Neural cell (in vitro differentiated cells): Measurements from ENCODE around the gene DCC. TPM values are rescaled to one million over a fixed set of nuclear protein-coding genes. Genes with fewer than 3 reads are reported as not detected.

Source experiments
- H2AFZ ChIP-seq: fragments of 200-600, 300-800 bp; sonication (generic), shearing (Covaris generic); 2 replicates; pipeline ENCODE4 v1.6.0; 2014; ENCODE audit warnings: low read depth, mild to moderate bottlenecking, antibody characterized with exemption, low read length, moderate library complexity
- H3F3A ChIP-seq: fragments of 200-600 bp; shearing (Covaris generic); 2 replicates; pipeline ENCODE4 v1.6.1; 2016; ENCODE audit warnings: mild to moderate bottlenecking, moderate library complexity, mixed read lengths, antibody characterized with exemption, low read length; ENCODE audit not compliant: insufficient read depth, poor library complexity, severe bottlenecking
- H3K27ac ChIP-seq: fragments of 200-600, 300-800 bp; sonication (generic), shearing (Covaris generic); 2 replicates; pipeline ENCODE4 v1.5.1; 2014; ENCODE audit warnings: mild to moderate bottlenecking, low read length, moderate library complexity
- H3K27me3 ChIP-seq: fragments of 300-800, 200-600 bp; sonication (generic), shearing (Covaris generic); 2 replicates; pipeline ENCODE4 v1.6.0; 2014; ENCODE audit warnings: mild to moderate bottlenecking, low read depth, low read length, moderate library complexity; ENCODE audit not compliant: insufficient read depth
- H3K36me3 ChIP-seq: fragments of 300-800, 200-600 bp; sonication (generic), shearing (Covaris generic); 2 replicates; pipeline ENCODE4 v1.5.1; 2014; ENCODE audit warnings: mild to moderate bottlenecking, antibody characterized with exemption, low read length, moderate library complexity; ENCODE audit not compliant: insufficient read depth
- H3K4me2 ChIP-seq: fragments of 300-800, 200-600 bp; sonication (generic), shearing (Covaris generic); 2 replicates; pipeline ENCODE4 v1.6.0; 2014; ENCODE audit warnings: mild to moderate bottlenecking, low read length
- H3K4me3 ChIP-seq: fragments of 300-800, 200-600 bp; sonication (generic), shearing (Covaris generic); 2 replicates; pipeline ENCODE4 v1.5.1; 2014; ENCODE audit warnings: mild to moderate bottlenecking, low read length, moderate library complexity
- H3K79me2 ChIP-seq: fragments of 200-600 bp; shearing (Covaris generic); replicated peaks from 2 replicates; pipeline ENCODE4 v1.6.0; 2014; ENCODE audit warnings: mild to moderate bottlenecking, low read length, moderate library complexity; ENCODE audit not compliant: insufficient read depth
- H3K9ac ChIP-seq: fragments of 300-800, 200-600 bp; sonication (generic), shearing (Covaris generic); 2 replicates; pipeline ENCODE4 v1.6.1; 2016; ENCODE audit warnings: mild to moderate bottlenecking, low read length, mixed read lengths
- H3K9me2 ChIP-seq: fragments of 200-600 bp; shearing (Covaris generic); 2 replicates; pipeline ENCODE4 v1.6.1; 2016; ENCODE audit warnings: mild to moderate bottlenecking, low read length, mixed read lengths; ENCODE audit not compliant: insufficient read depth
- H3K9me3 ChIP-seq: fragments of 200-600, 300-800 bp; sonication (generic), shearing (Covaris generic); 2 replicates; pipeline ENCODE4 v1.6.1; 2016; ENCODE audit warnings: mild to moderate bottlenecking, mixed run types, low read length, moderate library complexity, mixed read lengths
- H4K20me1 ChIP-seq: fragments of 200-600 bp; shearing (Covaris generic); 2 replicates; pipeline ENCODE4 v1.6.1; 2016; ENCODE audit warnings: mild to moderate bottlenecking, mixed run types; ENCODE audit not compliant: insufficient read depth
- CTCF ChIP-seq: fragments of 450-650 bp; IDR thresholded peaks from 2 replicates; pipeline ENCODE4 v1.5.1; 2014; ENCODE audit warnings: antibody characterized with exemption, mild to moderate bottlenecking, moderate library complexity; ENCODE audit not compliant: poor library complexity, severe bottlenecking
- EP300 ChIP-seq: fragments of 450-650 bp; conservative IDR thresholded peaks from 2 replicates; pipeline ENCODE4 v1.6.1; 2014; ENCODE audit warnings: antibody characterized with exemption, mild to moderate bottlenecking, moderate library complexity; ENCODE audit not compliant: poor library complexity, severe bottlenecking
- EZH2 ChIP-seq: fragments of 200-600, 300-800 bp; shearing (Covaris generic), sonication (generic); IDR thresholded peaks from 2 replicates; pipeline ENCODE4 v1.6.1; 2014; ENCODE audit warnings: antibody characterized with exemption, low read length, borderline replicate concordance, mild to moderate bottlenecking; ENCODE audit not compliant: insufficient read depth, poor library complexity, severe bottlenecking
- MXI1 ChIP-seq: fragments of 450-650 bp; conservative IDR thresholded peaks from 2 replicates; pipeline ENCODE4 v1.6.1; 2014; ENCODE audit warnings: antibody characterized with exemption, mild to moderate bottlenecking; ENCODE audit not compliant: poor library complexity, severe bottlenecking
- POLR2AphosphoS5 ChIP-seq: IDR thresholded peaks from 2 replicates; pipeline ENCODE4 v1.6.1; 2012
- RAD21 ChIP-seq: fragments of 450-650 bp; conservative IDR thresholded peaks from 2 replicates; pipeline ENCODE4 v1.6.1; 2014; ENCODE audit warnings: antibody characterized with exemption, mild to moderate bottlenecking, moderate library complexity
- REST ChIP-seq: IDR thresholded peaks from 2 replicates; pipeline ENCODE4 v1.6.1; 2012; ENCODE audit warnings: borderline replicate concordance
- SMC3 ChIP-seq: fragments of 450-650 bp; conservative IDR thresholded peaks from 2 replicates; pipeline ENCODE4 v1.6.1; 2014; ENCODE audit warnings: antibody characterized with exemption, mild to moderate bottlenecking, moderate library complexity; ENCODE audit not compliant: poor library complexity
- TAF1 ChIP-seq: IDR thresholded peaks from 2 replicates; pipeline ENCODE4 v1.6.1; 2012; ENCODE audit warnings: low read depth
- polyA plus RNA-seq: library from polyadenylated mRNA; depleted of rRNA; stranded (reverse); fragments of >200 nt; gene quantifications from 2 replicates; pipeline ENCODE4 v1.2.3, GENCODE V29; 2014

DCC gene
- polyA plus RNA-seq, 1 donor from 2014 or later: 40.7 TPM

GRCh38 chr18:52607985-52608384, 268.0 kb downstream of the DCC start:
- no peak overlapping the region for H3K4me2 ChIP-seq
- H3K27ac ChIP-seq: no peak overlapping the region
- H4K20me1 ChIP-seq: no peaks in the 10 kb centered on the region
- no peak for TF ChIP-seq EZH2
- TF ChIP-seq TAF1: no peak
- no peak for TF ChIP-seq EP300
- TF ChIP-seq MXI1: no peak
- no peak for TF ChIP-seq RAD21
- TF ChIP-seq CTCF: no peak
- no peak for TF ChIP-seq REST
- H3K9ac ChIP-seq: no peak overlapping the region
- no peaks in the 10 kb centered on the region for H3K9me2 ChIP-seq
- H2AFZ ChIP-seq: no peak overlapping the region
- no peaks in the 10 kb centered on the region for H3F3A ChIP-seq
- H3K79me2 ChIP-seq: peaks cover 13% of the 10 kb centered on the region
- no peaks in the 10 kb centered on the region for H3K27me3 ChIP-seq
- no peaks in the 10 kb centered on the region for H3K36me3 ChIP-seq
- H3K4me3 ChIP-seq: no peak overlapping the region
- H3K9me3 ChIP-seq: no peaks in the 10 kb centered on the region

- H3K4me2 ChIP-seq: no peak overlapping the region
- H3K4me3 ChIP-seq: no peak overlapping the region
Observed at GRCh38 chr18:52610451-52611115, 270.6 kb downstream of the DCC start.

More at GRCh38 chr18:52610451-52611115, 270.6 kb downstream of the DCC start:
- Histone ChIP-seq H3F3A (no peaks in the 10 kb centered on the region), H3K36me3 (no peaks in the 10 kb centered on the region), H2AFZ (no peak overlapping the region), H3K9me2 (no peaks in the 10 kb centered on the region), H3K9ac (no peak overlapping the region), H3K9me3 (no peaks in the 10 kb centered on the region), H3K27me3 (no peaks in the 10 kb centered on the region), H4K20me1 (no peaks in the 10 kb centered on the region), H3K79me2 (peaks cover 9% of the 10 kb centered on the region), H3K27ac (no peak overlapping the region)
- TF ChIP-seq POLR2AphosphoS5 (no peak), TAF1 (no peak), EP300 (no peak), RAD21 (no peak), MXI1 (no peak), EZH2 (no peak), CTCF (no peak), REST (no peak), SMC3 (no peak)
